HG02623 (cell line): ENCODE measurements around the gene CYSLTR2.
"Not testable (repeated sequence)": the region's sequence is repeated elsewhere in the genome, so short reads cannot be mapped to it uniquely, and the experiment has no call there.

ENCODE experiments used
- ATAC-seq: cut with Tn5 transposase; IDR thresholded peaks from one replicate; pipeline ENCODE4 v1.9.1; 2021; ENCODE audit warnings: moderate library complexity; ENCODE audit not compliant: unreplicated experiment

Gene CYSLTR2

GRCh38 chr13:48693998-48694397 is 40.3 kb downstream of the CYSLTR2 start:
- ATAC-seq = no peak

DNA sequence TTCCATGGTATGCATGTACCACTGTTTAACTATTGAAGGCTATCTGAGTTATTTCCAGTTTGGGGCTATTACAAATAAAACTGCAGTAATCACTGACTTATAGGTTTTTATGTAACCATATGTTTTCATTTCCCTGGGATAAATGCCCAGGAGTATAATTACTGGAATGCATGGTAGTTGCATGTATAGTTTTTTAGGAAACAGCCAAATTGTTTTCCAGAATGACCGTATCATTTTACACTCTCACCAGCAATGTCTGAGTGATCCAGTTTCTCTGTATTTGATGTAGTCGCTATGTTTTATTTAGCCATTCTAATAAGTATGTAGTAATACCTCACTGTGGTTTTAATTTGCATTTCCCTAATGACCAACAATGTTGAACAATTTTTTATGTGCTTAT is 42.0 kb downstream of the CYSLTR2 start:
- ATAC-seq = no peak

GRCh38 chr13:48696676-48697075 is 42.9 kb downstream of the CYSLTR2 start:
- not testable (repeated sequence) for ATAC-seq

GRCh38 chr13:48707405-48707804 is 53.7 kb downstream of the CYSLTR2 start:
- no peak for ATAC-seq

DNA sequence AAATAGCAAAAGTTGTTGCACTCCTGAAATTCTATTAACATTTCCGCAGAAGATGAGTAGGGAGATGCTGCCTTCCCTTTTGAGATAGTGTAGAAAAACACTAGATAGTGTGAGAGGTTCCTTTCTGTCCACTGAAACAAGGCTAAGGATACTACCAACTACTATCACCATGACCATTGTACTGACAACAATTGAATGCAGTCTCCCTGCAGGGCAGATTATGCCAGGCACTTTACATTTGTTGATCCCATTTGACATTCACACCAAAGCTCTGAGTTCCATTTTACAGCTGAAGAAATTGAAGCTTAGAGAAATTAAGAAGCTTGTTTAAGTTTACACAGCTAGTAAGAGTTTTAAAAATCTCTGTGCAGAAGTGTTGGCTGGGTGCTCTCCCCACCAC is 55.0 kb downstream of the CYSLTR2 start:
- ATAC-seq = no peak

DNA sequence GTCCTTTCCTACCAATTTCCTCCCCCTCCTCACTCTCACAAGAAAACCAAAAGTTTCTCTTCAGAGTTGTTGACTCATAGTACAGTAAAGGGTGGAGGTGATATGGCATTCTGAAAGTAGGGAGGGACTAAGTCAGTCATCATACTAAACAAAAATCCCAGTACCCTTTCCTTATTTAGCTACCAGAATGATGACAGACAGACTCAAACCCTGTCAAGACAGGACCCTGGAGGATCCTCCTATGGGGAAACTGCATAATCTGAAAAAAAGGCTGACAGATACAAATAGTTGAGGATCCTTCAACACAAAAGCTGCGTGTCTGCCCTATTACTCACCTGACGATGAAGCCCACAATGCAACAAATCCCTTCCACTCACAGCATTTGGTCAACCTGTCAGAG is 55.5 kb downstream of the CYSLTR2 start:
- ATAC-seq = no peak

GRCh38 chr13:48710160-48710559 is 56.4 kb downstream of the CYSLTR2 start:
- ATAC-seq = no peak

GRCh38 chr13:48712141-48712540 is 58.4 kb downstream of the CYSLTR2 start:
- no peak for ATAC-seq

DNA sequence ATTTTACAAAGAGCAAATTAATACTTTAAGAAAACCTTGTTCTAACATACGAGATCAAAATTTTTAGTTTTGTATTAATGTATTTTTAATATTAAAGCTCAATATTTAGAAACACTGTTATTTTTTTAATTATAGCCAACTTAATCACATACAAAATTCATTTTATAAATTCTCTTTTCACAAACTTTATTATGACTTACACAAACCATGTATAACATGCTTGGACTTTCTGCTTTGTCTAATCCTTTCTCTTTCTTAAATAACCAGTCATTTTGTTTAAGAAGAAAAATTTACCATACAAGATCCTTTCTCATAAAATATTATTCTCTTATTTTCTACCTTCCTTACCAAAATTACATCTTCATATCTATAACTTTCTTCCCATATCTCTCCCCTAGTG is 62.2 kb downstream of the CYSLTR2 start:
- no peak for ATAC-seq

- no peak for ATAC-seq
These were observed 66.9 kb downstream of the CYSLTR2 start for GRCh38 chr13:48720621-48721020.

DNA sequence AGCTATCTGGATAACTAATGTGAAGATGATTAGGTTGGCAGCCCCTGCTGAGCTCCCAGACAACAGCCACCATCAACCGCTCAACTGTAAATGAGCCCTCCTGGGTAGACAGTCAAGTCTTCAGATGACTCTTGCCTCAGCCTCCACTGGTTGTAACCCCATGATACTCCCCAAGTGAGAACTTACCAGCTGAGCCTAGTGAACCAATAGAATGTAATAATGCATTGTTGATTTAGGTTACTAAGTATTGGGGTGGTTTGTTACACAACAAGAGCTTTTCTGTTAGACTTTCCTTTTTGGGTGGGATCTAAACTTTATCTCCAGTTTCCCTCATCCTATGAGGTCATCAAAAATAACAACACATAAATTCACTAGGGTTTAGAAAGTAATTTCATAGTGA is 69.4 kb downstream of the CYSLTR2 start:
- no peak for ATAC-seq

- ATAC-seq = no peak
These were observed 71.5 kb downstream of the CYSLTR2 start for GRCh38 chr13:48725271-48725670.

DNA sequence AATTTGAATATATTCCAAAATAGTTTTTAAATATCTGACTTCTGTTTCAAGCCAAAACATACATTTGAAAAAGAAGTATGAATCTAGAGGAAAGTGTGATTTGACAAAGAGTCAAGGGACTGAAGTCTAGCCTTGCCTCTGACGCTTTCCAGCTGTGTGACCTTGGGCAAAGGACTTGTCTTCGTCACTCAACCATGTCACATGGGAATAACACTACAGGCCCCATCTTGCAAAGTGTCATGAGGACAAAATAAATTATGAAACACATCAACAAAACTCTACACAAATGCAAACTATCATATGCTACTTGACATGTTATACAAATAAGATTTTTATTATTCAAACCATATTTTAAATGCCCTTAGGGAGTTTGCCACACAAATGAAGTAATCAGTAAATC is 73.0 kb downstream of the CYSLTR2 start:
- ATAC-seq = no peak

- ATAC-seq = no peak
These were observed 73.7 kb downstream of the CYSLTR2 start for GRCh38 chr13:48727241-48728011.

GRCh38 chr13:48728226-48728625 is 74.5 kb downstream of the CYSLTR2 start:
- ATAC-seq = no peak

DNA sequence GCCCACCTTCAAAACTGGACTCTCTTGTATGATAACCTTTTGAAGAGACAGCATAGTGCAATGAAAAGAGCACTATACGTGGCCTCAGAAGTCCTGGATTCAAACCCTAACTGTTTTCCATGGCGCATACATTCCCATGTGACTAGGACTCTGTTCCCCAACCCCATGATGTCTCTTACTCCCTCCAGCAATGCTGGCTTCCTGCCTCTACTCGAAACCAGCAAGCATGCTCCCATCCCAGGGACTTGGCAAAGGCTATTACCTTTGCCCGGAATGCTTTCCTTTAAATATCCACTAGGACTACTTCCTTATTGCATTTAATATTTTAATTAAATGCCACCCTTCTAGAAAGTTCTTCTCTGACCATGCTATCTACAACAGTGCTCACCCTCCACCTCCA is 75.1 kb downstream of the CYSLTR2 start:
- ATAC-seq = no peak

DNA sequence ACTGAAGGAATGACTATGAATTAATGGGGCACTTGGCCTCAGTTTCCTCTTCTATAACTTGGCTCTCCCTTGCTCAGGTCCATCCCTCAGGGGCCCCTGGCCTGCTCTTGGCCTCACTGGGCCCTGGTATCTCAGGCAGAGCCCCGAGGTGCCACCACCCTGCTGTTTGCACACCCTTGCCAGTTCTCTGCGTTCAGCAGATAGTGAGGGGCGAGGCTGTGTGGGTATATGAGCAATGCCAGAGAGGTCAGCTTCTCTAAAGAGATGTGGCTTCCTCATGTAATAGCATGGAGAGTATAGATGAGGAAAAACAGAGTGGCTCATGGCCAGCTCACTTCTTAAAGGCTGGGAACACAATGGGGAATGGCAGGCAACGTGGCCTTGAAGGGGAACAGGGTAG is 76.1 kb downstream of the CYSLTR2 start:
- no peak for ATAC-seq

DNA sequence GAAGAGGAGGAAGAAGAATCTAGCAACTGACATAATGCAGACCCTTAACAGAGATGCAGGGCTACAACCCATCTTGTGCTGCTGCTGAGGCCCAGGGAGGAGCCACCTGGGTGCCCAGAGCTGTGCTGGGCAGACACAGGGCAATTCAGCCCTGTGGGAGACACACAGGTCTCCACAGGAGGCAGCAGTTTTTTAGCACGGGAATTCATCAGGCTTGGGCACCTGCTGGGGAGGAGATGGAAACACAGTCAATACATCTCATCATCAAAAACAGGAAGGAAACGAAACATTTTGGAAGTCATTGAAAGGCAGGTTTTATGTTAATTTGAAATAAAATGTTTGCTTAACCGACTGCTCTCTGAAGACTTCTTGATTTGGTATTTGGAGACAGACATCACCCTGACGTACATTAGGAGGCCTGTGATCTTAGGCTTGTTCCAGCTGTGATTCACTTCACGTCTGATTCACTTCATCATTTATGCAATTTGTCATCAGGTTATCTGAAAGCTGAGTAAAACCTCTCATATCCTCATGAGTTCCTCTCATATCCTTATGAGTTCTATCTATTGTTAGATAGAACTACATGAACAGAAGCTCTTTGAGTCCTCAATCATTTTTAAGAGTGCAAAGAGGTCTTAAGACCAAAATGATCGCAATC is 77.4 kb downstream of the CYSLTR2 start:
- ATAC-seq = no peak

GRCh38 chr13:48731957-48732569 is 78.3 kb downstream of the CYSLTR2 start:
- ATAC-seq = no peak

DNA sequence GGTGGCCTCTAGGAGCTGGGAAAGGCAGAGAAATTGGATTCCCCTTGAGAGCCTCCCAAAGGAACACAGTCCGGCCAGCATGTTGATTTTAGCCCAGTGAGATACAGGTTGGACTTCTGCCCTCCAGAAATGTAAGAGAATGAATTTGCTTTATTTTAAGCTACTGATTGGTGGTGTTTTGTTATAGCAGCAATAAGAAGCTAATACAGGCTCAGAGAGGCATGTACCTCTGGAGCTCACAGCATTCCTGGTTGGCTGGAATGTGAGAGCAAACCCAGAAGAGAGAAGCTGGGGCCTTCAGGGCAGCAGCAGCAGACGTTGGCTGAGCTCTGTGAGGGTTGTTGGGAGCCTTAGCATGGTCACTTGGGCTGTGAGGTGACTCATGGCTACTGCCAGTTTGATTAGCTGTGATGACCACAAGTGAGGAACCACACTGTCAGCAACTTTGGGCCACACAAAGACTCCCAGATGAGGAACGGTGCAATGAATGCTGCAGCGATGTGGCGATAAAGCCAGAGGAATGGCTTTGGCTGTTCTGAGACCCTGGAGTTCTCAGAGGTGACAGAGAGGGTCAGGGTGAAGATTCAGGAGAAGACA is 80.1 kb downstream of the CYSLTR2 start:
- no peak for ATAC-seq

DNA sequence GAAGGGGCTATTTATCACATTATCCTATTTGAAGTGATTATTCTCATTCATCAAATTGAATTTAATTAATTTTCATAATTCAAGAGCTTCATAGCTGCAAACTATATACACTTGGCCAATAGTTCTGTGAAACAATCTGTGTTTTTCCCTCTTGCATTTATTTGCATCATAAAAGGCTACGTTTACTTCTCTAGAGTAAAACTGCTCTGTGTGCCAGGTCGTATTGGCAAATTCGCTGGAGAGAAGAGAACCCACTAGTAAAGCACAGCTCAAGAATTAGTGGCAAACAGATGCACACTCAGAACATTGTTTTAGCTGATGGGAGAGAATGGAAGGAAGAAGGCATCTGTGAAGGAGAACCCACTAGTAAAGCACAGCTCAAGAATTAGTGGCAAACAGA is 81.8 kb downstream of the CYSLTR2 start:
- ATAC-seq = no peak

DNA sequence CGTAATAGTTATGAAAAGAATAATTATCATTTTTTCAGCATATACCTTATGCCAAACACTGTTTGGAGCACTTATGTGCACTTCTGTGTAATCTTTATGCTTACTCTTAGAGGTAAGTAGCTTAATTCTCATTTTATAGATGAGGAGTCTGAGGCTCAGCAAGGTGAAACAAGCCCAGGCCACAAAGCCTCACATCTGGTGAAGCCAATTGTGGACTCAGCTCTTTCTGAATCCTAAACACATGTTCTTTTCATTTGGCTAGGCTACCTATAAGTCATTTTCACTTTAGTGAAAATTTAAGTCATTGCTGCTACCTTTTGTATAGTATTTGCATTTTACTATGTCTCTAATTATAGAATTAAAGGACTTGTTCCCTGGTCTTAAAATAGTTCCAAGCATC is 84.0 kb downstream of the CYSLTR2 start:
- ATAC-seq = no peak
